Measurements from ENCODE around the gene LPCAT3.

DNA sequence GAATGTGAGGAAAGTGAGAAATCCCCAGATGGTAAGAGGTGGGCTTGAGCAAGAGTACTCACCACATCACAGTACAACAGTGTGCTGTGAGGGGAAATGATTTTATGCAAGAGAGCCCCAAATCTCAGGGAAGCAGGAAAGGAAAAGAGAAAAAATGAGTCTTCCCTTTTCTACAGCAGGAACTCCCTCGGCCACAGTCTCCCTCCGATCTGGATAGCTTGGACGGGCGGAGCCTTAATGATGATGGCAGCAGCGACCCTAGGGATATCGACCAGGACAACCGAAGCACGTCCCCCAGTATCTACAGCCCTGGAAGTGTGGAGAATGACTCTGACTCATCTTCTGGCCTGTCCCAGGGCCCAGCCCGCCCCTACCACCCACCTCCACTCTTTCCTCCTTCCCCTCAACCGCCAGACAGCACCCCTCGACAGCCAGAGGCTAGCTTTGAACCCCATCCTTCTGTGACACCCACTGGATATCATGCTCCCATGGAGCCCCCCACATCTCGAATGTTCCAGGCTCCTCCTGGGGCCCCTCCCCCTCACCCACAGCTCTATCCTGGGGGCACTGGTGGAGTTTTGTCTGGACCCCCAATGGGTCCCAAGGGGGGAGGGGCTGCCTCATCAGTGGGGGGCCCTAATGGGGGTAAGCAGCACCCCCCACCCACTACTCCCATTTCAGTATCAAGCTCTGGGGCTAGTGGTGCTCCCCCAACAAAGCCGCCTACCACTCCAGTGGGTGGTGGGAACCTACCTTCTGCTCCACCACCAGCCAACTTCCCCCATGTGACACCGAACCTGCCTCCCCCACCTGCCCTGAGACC is 82.7 kb downstream of the LPCAT3 start:
- TF ChIP-seq, protein P1, sequence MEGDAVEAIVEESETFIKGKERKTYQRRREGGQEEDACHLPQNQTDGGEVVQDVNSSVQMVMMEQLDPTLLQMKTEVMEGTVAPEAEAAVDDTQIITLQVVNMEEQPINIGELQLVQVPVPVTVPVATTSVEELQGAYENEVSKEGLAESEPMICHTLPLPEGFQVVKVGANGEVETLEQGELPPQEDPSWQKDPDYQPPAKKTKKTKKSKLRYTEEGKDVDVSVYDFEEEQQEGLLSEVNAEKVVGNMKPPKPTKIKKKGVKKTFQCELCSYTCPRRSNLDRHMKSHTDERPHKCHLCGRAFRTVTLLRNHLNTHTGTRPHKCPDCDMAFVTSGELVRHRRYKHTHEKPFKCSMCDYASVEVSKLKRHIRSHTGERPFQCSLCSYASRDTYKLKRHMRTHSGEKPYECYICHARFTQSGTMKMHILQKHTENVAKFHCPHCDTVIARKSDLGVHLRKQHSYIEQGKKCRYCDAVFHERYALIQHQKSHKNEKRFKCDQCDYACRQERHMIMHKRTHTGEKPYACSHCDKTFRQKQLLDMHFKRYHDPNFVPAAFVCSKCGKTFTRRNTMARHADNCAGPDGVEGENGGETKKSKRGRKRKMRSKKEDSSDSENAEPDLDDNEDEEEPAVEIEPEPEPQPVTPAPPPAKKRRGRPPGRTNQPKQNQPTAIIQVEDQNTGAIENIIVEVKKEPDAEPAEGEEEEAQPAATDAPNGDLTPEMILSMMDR (IDR thresholded peaks at IDR 0.05; ENCODE audit: low read depth, low read length, missing input control): no peak
- TF ChIP-seq, protein P2, sequence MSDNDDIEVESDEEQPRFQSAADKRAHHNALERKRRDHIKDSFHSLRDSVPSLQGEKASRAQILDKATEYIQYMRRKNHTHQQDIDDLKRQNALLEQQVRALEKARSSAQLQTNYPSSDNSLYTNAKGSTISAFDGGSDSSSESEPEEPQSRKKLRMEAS (IDR thresholded peaks at IDR 0.05): no peak
- no peak for TF ChIP-seq FOXA1 (IDR thresholded peaks at IDR 0.05)
- no peak for TF ChIP-seq GABPA (IDR thresholded peaks at IDR 0.05 in 1 of 2, conservative IDR thresholded peaks at IDR 0.05 in 1 of 2)
- TF ChIP-seq RAD21 (IDR thresholded peaks at IDR 0.05): no peak
- no peak for TF ChIP-seq EGR1 (IDR thresholded peaks at IDR 0.05; ENCODE audit: low read depth in 2 of 2)
- no peak for TF ChIP-seq SP1 (IDR thresholded peaks at IDR 0.05)

Measured in liver (tissue), 3 donors.